RWPE2 (cell line): ENCODE results near the gene PKNOX2.

ENCODE experiments used
- ATAC-seq: fragments of 200-7000 bp; cut with Tn5 transposase; 3 replicates; pipeline ENCODE4 v1.9.1; 2021; ENCODE audit warnings: low read depth
- DNase-seq: peaks from one replicate; pipeline ENCODE4 v3.0.0-alpha.2; 2020; ENCODE audit warnings: low spot score
- H3K27ac ChIP-seq: fragments of 450-650 bp; 2 replicates; pipeline ENCODE4 v1.5.1; 2017; ENCODE audit warnings: mild to moderate bottlenecking; ENCODE audit not compliant: poor library complexity, severe bottlenecking
- H3K27me3 ChIP-seq: fragments of 250-450 bp; sonication (Bioruptor Pico); 2 replicates; pipeline ENCODE4 v1.5.1; 2021; ENCODE audit warnings: mild to moderate bottlenecking, moderate library complexity; ENCODE audit not compliant: insufficient read depth, poor library complexity, severe bottlenecking
- H3K36me3 ChIP-seq: fragments of 250-450 bp; sonication (Bioruptor Pico); 2 replicates; pipeline ENCODE4 v1.5.1; 2020; ENCODE audit warnings: low read depth, mild to moderate bottlenecking, moderate library complexity
- H3K4me1 ChIP-seq: fragments of 250-450 bp; sonication (Bioruptor Pico); 2 replicates; pipeline ENCODE4 v1.5.1; 2021; ENCODE audit warnings: mild to moderate bottlenecking, moderate library complexity; ENCODE audit not compliant: insufficient read depth, poor library complexity, severe bottlenecking
- H3K4me3 ChIP-seq: fragments of 250-450 bp; sonication (Bioruptor Pico); 2 replicates; pipeline ENCODE4 v1.5.1; 2021; ENCODE audit warnings: mild to moderate bottlenecking, moderate library complexity; ENCODE audit not compliant: severe bottlenecking
- H3K9me3 ChIP-seq: fragments of 250-450 bp; sonication (Bioruptor Pico); 2 replicates; pipeline ENCODE4 v1.5.1; 2021; ENCODE audit warnings: mild to moderate bottlenecking, moderate library complexity; ENCODE audit not compliant: severe bottlenecking
- CTCF ChIP-seq: fragments of 450-650 bp; IDR thresholded peaks from one replicate; pipeline ENCODE4 v1.5.1; 2017; ENCODE audit warnings: mild to moderate bottlenecking, moderate library complexity; ENCODE audit not compliant: poor library complexity, severe bottlenecking

The PKNOX2 gene

GRCh38 chr11:125303694-125304093 is 139.1 kb downstream of the PKNOX2 start:
- ATAC-seq (no peak), DNase-seq (no peak)
- H3K27me3 ChIP-seq, result no peaks in the 10 kb centered on the region
- no peak overlapping the region for H3K27ac ChIP-seq
- no peak for TF ChIP-seq CTCF
- no peak overlapping the region for H3K4me3 ChIP-seq
- peaks cover 12% of the 10 kb centered on the region for H3K4me1 ChIP-seq
- H3K9me3 ChIP-seq, result no peaks in the 10 kb centered on the region
- H3K36me3 ChIP-seq, result no peaks in the 10 kb centered on the region

- no peak for TF ChIP-seq CTCF
- DNase-seq (no peak), ATAC-seq (no peak)
- no peak overlapping the region for H3K27ac ChIP-seq
- no peak overlapping the region for H3K4me3 ChIP-seq
- H3K4me1 ChIP-seq, result peaks cover 12% of the 10 kb centered on the region
- H3K9me3 ChIP-seq, result no peaks in the 10 kb centered on the region
- no peaks in the 10 kb centered on the region for H3K27me3 ChIP-seq
- H3K36me3 ChIP-seq, result no peaks in the 10 kb centered on the region
These were observed 139.6 kb downstream of the PKNOX2 start for GRCh38 chr11:125304136-125304535.

- no peak for TF ChIP-seq CTCF
- Histone ChIP-seq H3K27ac (no peak overlapping the region), H3K36me3 (no peaks in the 10 kb centered on the region), H3K27me3 (no peaks in the 10 kb centered on the region), H3K4me1 (peaks cover 12% of the 10 kb centered on the region), H3K9me3 (no peaks in the 10 kb centered on the region), H3K4me3 (no peak overlapping the region)
- DNase-seq, result no peak
- no peak for ATAC-seq
These were observed 140.3 kb downstream of the PKNOX2 start for GRCh38 chr11:125304876-125305275.

GRCh38 chr11:125305345-125305744 is 140.8 kb downstream of the PKNOX2 start:
- Histone ChIP-seq H3K9me3 (no peaks in the 10 kb centered on the region), H3K27me3 (no peaks in the 10 kb centered on the region), H3K4me3 (no peak overlapping the region), H3K27ac (no peak overlapping the region), H3K36me3 (no peaks in the 10 kb centered on the region), H3K4me1 (peaks cover 10% of the 10 kb centered on the region)
- no peak for ATAC-seq
- TF ChIP-seq CTCF, result no peak
- no peak for DNase-seq

GRCh38 chr11:125306476-125306875 is 141.9 kb downstream of the PKNOX2 start:
- no peak for TF ChIP-seq CTCF
- no peaks in the 10 kb centered on the region for H3K9me3 ChIP-seq
- ATAC-seq, result no peak

More at GRCh38 chr11:125306476-125306875, 141.9 kb downstream of the PKNOX2 start:
- Histone ChIP-seq H3K4me3 (no peak overlapping the region), H3K27ac (no peak overlapping the region), H3K4me1 (no peaks in the 10 kb centered on the region), H3K27me3 (no peaks in the 10 kb centered on the region), H3K36me3 (no peaks in the 10 kb centered on the region)
- DNase-seq, result no peak
